Calu3 (cell line): ENCODE data around the gene ANKDD1B. TPM values are rescaled to one million over a fixed set of nuclear protein-coding genes. Genes with fewer than 3 reads are reported as not detected.

Experiments
- BruUV-seq: library from RNA; stranded (reverse); fragments of 400-500 nt; replicated peaks from 2 replicates; lab custom pipeline; 2021; lab: Mats Ljungman, UMichigan
- CTCF ChIA-PET: fragments of 300-600 bp; sonication (Branson Sonifier 250); formaldehyde crosslinking; loops from one replicate; lab custom pipeline; 2022; ENCODE audit warnings: antibody characterized with exemption; lab: Charles Lee
- DNase-seq: peaks from one replicate; pipeline ENCODE4 v3.0.0; 2022
- H3K27ac Mint-ChIP-seq: one replicate; pipeline ENCODE4 v1.8.0; 2022; ENCODE audit warnings: mixed read lengths; ENCODE audit not compliant: unreplicated experiment
- H3K27me3 Mint-ChIP-seq: one replicate; pipeline ENCODE4 v1.8.0; 2022; ENCODE audit warnings: mixed read lengths; ENCODE audit not compliant: unreplicated experiment
- H3K36me3 Mint-ChIP-seq: one replicate; pipeline ENCODE4 v1.8.0; 2022; ENCODE audit warnings: mild to moderate bottlenecking, moderate library complexity, mixed read lengths; ENCODE audit not compliant: insufficient read depth, unreplicated experiment
- H3K4me1 Mint-ChIP-seq: one replicate; pipeline ENCODE4 v1.8.0; 2022; ENCODE audit warnings: mild to moderate bottlenecking, low read depth, mixed read lengths; ENCODE audit not compliant: unreplicated experiment
- H3K4me3 Mint-ChIP-seq: one replicate; pipeline ENCODE4 v1.8.0; 2022; ENCODE audit warnings: mild to moderate bottlenecking, low read depth, moderate library complexity, mixed read lengths; ENCODE audit not compliant: unreplicated experiment
- H3K9me3 Mint-ChIP-seq: one replicate; pipeline ENCODE4 v1.8.0; 2022; ENCODE audit warnings: low read depth, mixed read lengths; ENCODE audit not compliant: unreplicated experiment
- intact Hi-C: fragments of 100-400 bp; cut with micrococcal nuclease; formaldehyde crosslinking; loops from one replicate; pipeline ENCODE4 v1.10.0; 2022; ENCODE audit not compliant: unreplicated experiment
- total RNA-seq: library from RNA; stranded (reverse); gene quantifications from 2 replicates; pipeline ENCODE4 v1.2.3, GENCODE V29; 2022
- TF ChIP-seq, protein P1 (sequence below): fragments of 200-600 bp; IDR thresholded peaks from one replicate; pipeline ENCODE4 v1.8.0; 2022; ENCODE audit warnings: antibody characterized with exemption; ENCODE audit not compliant: unreplicated experiment

ANKDD1B gene
- total RNA-seq, 1 experiment from 2014 or later: 1.3 TPM

DNA sequence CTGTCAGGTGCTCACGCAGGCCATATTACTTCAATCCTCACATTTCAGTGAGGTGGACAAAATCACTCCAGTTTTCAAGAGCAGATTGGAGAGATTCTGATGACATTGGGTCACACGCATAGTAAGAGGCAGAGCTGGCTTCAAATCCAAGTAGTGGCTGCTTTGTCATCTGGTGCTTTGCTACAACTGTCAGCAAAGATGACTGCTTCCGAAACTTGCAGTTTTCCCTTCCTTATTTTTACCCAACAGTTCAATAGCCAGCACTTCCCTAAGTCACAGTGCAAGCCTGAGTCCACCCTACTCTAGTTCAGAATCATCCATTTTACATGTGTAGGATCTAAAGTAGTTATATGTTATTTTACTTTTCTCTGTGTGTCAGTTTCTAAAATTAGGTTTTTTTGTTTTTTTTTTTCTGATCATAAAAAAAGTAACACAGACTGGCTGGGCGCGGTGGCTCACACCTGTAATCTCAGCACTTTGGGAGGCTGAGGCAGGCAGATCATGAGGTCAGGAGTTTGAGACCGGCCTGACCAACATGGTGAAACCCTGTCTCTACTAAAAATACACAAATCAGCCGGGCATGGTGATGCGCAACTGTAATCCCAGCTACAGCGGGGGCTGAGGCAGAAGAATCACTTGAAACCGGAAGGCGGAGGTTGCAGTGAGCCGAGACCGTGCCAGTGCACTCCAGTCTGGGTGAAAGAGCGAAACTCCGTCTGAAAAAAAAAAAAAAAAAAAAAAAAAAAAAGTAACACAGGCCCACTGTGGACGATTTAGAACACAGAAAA is 49.6 kb downstream of the ANKDD1B start:
- H3K36me3 Mint-ChIP-seq: no peaks in the 10 kb centered on the region
- intact Hi-C loops: no loop called here
- no peak for DNase-seq
- no peaks in the 10 kb centered on the region for H3K27me3 Mint-ChIP-seq
- no peaks in the 10 kb centered on the region for H3K9me3 Mint-ChIP-seq
- H3K4me1 Mint-ChIP-seq: no peaks in the 10 kb centered on the region
- CTCF ChIA-PET: interaction anchor here (0.6 to 0.9 kb wide), 3 partner anchors 13 to 445 kb away, joined by 3 to 6 read pairs (median 6); no protein-coding TSS in a partner anchor
- no TSS peak for BruUV-seq
- H3K27ac Mint-ChIP-seq: no peak overlapping the region
- no peak overlapping the region for H3K4me3 Mint-ChIP-seq
- TF ChIP-seq, protein P1, sequence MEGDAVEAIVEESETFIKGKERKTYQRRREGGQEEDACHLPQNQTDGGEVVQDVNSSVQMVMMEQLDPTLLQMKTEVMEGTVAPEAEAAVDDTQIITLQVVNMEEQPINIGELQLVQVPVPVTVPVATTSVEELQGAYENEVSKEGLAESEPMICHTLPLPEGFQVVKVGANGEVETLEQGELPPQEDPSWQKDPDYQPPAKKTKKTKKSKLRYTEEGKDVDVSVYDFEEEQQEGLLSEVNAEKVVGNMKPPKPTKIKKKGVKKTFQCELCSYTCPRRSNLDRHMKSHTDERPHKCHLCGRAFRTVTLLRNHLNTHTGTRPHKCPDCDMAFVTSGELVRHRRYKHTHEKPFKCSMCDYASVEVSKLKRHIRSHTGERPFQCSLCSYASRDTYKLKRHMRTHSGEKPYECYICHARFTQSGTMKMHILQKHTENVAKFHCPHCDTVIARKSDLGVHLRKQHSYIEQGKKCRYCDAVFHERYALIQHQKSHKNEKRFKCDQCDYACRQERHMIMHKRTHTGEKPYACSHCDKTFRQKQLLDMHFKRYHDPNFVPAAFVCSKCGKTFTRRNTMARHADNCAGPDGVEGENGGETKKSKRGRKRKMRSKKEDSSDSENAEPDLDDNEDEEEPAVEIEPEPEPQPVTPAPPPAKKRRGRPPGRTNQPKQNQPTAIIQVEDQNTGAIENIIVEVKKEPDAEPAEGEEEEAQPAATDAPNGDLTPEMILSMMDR: no peak

DNA sequence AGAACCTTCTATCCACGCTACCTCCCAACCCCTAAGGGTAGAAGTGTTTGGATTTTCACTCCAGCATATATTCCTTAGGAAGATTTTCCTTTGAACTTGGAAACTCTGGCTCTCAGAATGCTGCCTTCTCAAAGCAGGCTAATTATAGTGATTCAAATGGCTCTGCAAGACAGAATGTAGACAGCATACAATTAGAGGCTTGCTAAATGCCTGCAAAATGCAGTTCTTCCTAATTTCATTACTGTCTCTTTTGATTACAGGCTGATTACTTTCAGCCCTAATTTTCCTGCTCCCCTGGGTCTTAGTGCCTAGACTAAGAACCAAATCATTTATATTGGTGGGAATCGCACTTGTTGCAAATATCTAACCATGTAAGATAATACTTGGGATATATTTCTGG is 50.8 kb downstream of the ANKDD1B start:
- CTCF ChIA-PET: interaction anchor here (0.9 kb wide), 1 partner anchor 264 kb away, joined by 3 read pairs; no protein-coding TSS in a partner anchor
- intact Hi-C loops: no loop called here
- DNase-seq: no peak
- no peaks in the 10 kb centered on the region for H3K4me1 Mint-ChIP-seq
- H3K27me3 Mint-ChIP-seq: no peaks in the 10 kb centered on the region
- no peak overlapping the region for H3K4me3 Mint-ChIP-seq
- H3K27ac Mint-ChIP-seq: no peak overlapping the region
- no TSS peak for BruUV-seq
- TF ChIP-seq, protein P1: no peak
- H3K9me3 Mint-ChIP-seq: no peaks in the 10 kb centered on the region
- no peaks in the 10 kb centered on the region for H3K36me3 Mint-ChIP-seq

DNA sequence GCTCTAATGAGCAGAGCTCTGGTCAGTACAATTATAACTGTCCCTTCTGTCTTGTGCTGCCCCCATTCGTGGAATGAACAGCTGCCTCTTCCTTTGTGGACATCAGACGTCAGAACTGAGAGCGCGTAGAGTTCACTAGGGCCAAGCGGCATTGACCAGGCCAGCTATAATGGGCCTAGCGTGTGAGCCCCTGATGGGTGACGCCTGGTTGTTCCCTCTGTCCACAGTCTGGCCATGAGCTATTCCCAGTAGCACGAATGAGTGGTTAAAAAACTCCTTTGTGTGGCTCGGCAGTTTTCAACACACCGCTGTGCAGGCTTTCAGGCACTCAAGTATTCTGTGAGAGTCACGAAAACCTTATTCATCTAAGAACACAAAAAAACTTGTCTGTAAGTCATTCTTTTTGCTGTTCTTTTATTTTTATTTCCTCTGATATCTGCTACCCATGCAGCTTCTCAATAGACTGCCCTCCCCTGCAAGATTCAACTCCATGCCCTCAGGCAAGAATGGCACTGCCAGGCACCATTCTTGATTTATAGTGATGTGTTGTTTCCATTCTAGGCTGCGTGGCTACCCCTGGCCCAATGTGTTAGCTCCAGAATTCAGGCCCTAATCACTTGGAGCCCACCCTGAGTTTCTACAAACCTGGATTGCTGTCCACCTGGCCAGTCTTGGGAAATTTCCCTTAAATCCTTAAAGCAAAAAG is 52.5 kb downstream of the ANKDD1B start:
- BruUV-seq: no TSS peak
- no peak for DNase-seq
- H3K27ac Mint-ChIP-seq: no peak overlapping the region
- TF ChIP-seq, protein P1: no peak
- H3K4me3 Mint-ChIP-seq: no peak overlapping the region
- peaks cover 10% of the 10 kb centered on the region for H3K4me1 Mint-ChIP-seq
- no peaks in the 10 kb centered on the region for H3K9me3 Mint-ChIP-seq
- no peaks in the 10 kb centered on the region for H3K36me3 Mint-ChIP-seq
- H3K27me3 Mint-ChIP-seq: no peaks in the 10 kb centered on the region
- CTCF ChIA-PET: interaction anchor here (0.5 kb wide), 1 partner anchor 385 kb away, joined by 3 read pairs; no protein-coding TSS in a partner anchor
- intact Hi-C loops: no loop called here

DNA sequence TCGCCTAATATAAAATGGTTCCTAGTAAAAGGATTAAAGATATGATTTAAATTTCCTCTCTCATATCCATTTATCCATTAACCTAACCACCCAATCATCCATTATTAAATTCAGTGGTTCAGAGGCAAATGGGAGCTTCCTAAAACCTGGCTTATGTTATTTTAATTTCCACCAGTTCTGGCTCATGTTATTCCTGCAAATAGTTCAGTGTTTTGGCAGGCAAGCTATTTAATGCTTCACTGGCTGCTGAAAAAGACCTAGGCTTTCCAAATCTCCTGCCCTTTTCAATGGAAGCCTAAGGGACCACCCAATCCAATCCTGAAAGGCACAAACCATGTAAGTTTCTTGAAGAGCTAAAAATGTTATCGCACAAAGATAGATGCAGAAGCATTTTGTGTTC is 53.7 kb downstream of the ANKDD1B start:
- peaks cover 22% of the 10 kb centered on the region for H3K4me1 Mint-ChIP-seq
- DNase-seq: no peak
- BruUV-seq: no TSS peak
- intact Hi-C loops: no loop called here
- TF ChIP-seq, protein P1: no peak
- no peak overlapping the region for H3K4me3 Mint-ChIP-seq
- H3K27me3 Mint-ChIP-seq: no peaks in the 10 kb centered on the region
- H3K9me3 Mint-ChIP-seq: no peaks in the 10 kb centered on the region
- CTCF ChIA-PET: interaction anchor here (0.8 kb wide), 1 partner anchor 9 kb away, joined by 3 read pairs; no protein-coding TSS in a partner anchor
- H3K36me3 Mint-ChIP-seq: peaks cover 6% of the 10 kb centered on the region
- no peak overlapping the region for H3K27ac Mint-ChIP-seq
